ENCODE data around the gene KIF22. TPM values are rescaled to one million over a fixed set of nuclear protein-coding genes. Genes with fewer than 3 reads are reported as not detected.
"Not testable (repeated sequence)": the region's sequence is repeated elsewhere in the genome, so short reads cannot be mapped to it uniquely, and the experiment has no call there.

The KIF22 gene
- polyA plus RNA-seq, 2 of the 4 experiments (the other 2 are of a cell fraction): 64.3 to 73.7 TPM

GRCh38 chr16:29770250-29770929 lies 20.2 kb upstream of the KIF22 start:
- Histone ChIP-seq H3K4me2 (no peak overlapping the region), H3K4me3 (no peak overlapping the region), H3K9me3 (no peaks in the 10 kb centered on the region), H3K27ac (no peak overlapping the region), H3K4me1 (no peaks in the 10 kb centered on the region)
- ChIA-PET CTCF (interaction anchor here (1.0 to 1.7 kb wide), 3 partner anchors 10 to 79 kb away, joined by 3 to 5 read pairs (median 3); no protein-coding TSS in a partner anchor), POLR2A (no interaction called here)
- DNase-seq (ENCODE audit: low read depth in 1 of 2, low spot score in 1 of 2) (no peak), ATAC-seq (no peak), FAIRE-seq (no peak)
- WGBS (ENCODE audit: missing lambda C conversion rate): 69% methylated on average over 7 of the region's 7 CpGs
- TF ChIP-seq ZC3H11A (IDR thresholded peaks at IDR 0.05) (no peak), TFCP2L1 (CRISPR knock-in tag; IDR thresholded peaks at IDR 0.05) (no peak), HDAC2 (IDR thresholded peaks at IDR 0.05) (no peak), KDM5A (IDR thresholded peaks at IDR 0.05) (no peak), RNF2 (IDR thresholded peaks at IDR 0.05; ENCODE audit: borderline replicate concordance, low read depth) (no peak), ZFP36 (IDR thresholded peaks at IDR 0.05; ENCODE audit: borderline replicate concordance, partially characterized antibody) (no peak), RAD21 (conservative IDR thresholded peaks at IDR 0.05 in 1 of 2, IDR thresholded peaks at IDR 0.05 in 1 of 2) (no peak), CEBPB (IDR thresholded peaks at IDR 0.05) (no peak), FOXS1 (CRISPR knock-in tag; IDR thresholded peaks at IDR 0.05) (no peak), NR3C1 (IDR thresholded peaks at IDR 0.05) (no peak), HES2 (IDR thresholded peaks at IDR 0.05) (no peak)
- TF ChIP-seq, protein P1, sequence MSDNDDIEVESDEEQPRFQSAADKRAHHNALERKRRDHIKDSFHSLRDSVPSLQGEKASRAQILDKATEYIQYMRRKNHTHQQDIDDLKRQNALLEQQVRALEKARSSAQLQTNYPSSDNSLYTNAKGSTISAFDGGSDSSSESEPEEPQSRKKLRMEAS (IDR thresholded peaks at IDR 0.05): no peak
- TF ChIP-seq, protein P2, sequence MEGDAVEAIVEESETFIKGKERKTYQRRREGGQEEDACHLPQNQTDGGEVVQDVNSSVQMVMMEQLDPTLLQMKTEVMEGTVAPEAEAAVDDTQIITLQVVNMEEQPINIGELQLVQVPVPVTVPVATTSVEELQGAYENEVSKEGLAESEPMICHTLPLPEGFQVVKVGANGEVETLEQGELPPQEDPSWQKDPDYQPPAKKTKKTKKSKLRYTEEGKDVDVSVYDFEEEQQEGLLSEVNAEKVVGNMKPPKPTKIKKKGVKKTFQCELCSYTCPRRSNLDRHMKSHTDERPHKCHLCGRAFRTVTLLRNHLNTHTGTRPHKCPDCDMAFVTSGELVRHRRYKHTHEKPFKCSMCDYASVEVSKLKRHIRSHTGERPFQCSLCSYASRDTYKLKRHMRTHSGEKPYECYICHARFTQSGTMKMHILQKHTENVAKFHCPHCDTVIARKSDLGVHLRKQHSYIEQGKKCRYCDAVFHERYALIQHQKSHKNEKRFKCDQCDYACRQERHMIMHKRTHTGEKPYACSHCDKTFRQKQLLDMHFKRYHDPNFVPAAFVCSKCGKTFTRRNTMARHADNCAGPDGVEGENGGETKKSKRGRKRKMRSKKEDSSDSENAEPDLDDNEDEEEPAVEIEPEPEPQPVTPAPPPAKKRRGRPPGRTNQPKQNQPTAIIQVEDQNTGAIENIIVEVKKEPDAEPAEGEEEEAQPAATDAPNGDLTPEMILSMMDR (IDR thresholded peaks at IDR 0.05): no peak

DNA sequence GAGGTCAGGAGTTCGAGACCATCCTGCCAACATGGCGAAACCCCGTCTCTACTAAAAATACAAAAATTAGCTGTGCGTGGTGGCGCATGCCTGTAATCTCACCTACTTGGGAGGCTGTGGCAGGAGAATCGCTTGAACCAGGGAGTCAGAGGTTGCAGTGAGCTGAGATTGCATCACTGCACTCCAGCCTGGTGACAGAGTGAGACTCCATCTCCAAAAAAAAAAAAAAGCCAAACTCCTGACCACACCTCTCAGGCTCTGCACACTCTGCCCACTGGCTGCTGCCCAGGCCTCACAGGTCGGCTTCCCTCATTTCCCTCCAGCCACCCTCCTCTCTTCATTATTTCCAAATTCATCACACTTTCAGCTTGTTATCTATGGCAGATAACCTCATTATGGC lies 18.2 kb upstream of the KIF22 start:
- H3K9me3 ChIP-seq; POLR2A ChIA-PET; ATAC-seq; H3K4me2 ChIP-seq; FAIRE-seq; DNase-seq (ENCODE audit: low read depth in 1 of 2, low spot score in 1 of 2); H3K27ac ChIP-seq; H3K4me3 ChIP-seq; H3K4me1 ChIP-seq: not testable (repeated sequence)
- 83% methylated on average over 7 of the region's 7 CpGs for WGBS (ENCODE audit: missing lambda C conversion rate)
- CTCF ChIA-PET: interaction anchor here (1.4 to 3.3 kb wide), 2 partner anchors 18 to 43 kb away, joined by 4 to 17 read pairs; partner anchors contain the start of gene KIF22

- no peaks in the 10 kb centered on the region for H3K9me3 ChIP-seq
- ChIA-PET CTCF (interaction anchor here (0.8 to 3.3 kb wide), 3 partner anchors 11 to 83 kb away, joined by 3 to 17 read pairs (median 3); partner anchors contain the start of gene KIF22), POLR2A (interaction anchor here (0.6 kb wide), 1 partner anchor 25 kb away, joined by 3 read pairs; no protein-coding TSS in a partner anchor)
- H3K4me2 ChIP-seq: no peak overlapping the region
- no peak overlapping the region for H3K27ac ChIP-seq
- DNase-seq (ENCODE audit: low read depth in 1 of 2, low spot score in 1 of 2) (no peak), FAIRE-seq (no peak), ATAC-seq (no peak)
- no peak overlapping the region for H3K4me3 ChIP-seq
- 54% methylated on average over 5 of the region's 5 CpGs for WGBS (ENCODE audit: missing lambda C conversion rate)
- H3K4me1 ChIP-seq: peaks cover 7% of the 10 kb centered on the region; the same call in 2 of the 3 replicates
- TF ChIP-seq, protein P1 (IDR thresholded peaks at IDR 0.05): no peak
- TF ChIP-seq FOSB (CRISPR knock-in tag; IDR thresholded peaks at IDR 0.05) (no peak), HMGXB4 (CRISPR knock-in tag; IDR thresholded peaks at IDR 0.05; ENCODE audit: borderline replicate concordance) (no peak), USF2 (IDR thresholded peaks at IDR 0.05) (no peak), ATOH8 (CRISPR knock-in tag; IDR thresholded peaks at IDR 0.05; ENCODE audit: low read depth) (no peak), CHD2 (IDR thresholded peaks at IDR 0.05; ENCODE audit: low read length, partially characterized antibody) (no peak), RARB (CRISPR knock-in tag; IDR thresholded peaks at IDR 0.05) (no peak), HOXA7 (CRISPR knock-in tag; IDR thresholded peaks at IDR 0.05) (no peak), EHF (CRISPR knock-in tag; IDR thresholded peaks at IDR 0.05) (no peak)
Observed at GRCh38 chr16:29774730-29775129, 15.8 kb upstream of the KIF22 start.
